Left renal pelvis (tissue), 4 donors: ENCODE results near the gene HERC4. TPM values are rescaled to one million over a fixed set of nuclear protein-coding genes. Genes with fewer than 3 reads are reported as not detected.
"Not testable (repeated sequence)": the region's sequence is repeated elsewhere in the genome, so short reads cannot be mapped to it uniquely, and the experiment has no call there.

Experiments
- DNase-seq, 4 donors: peaks; one replicate each; pipeline ENCODE4 v3.0.0-alpha.2; 2013; ENCODE audit warnings: low read depth in 4 of 4, low spot score in 3 of 4
- polyA plus RNA-seq, 4 donors: library from polyadenylated mRNA; unstranded; fragments of 120-200 nt; gene quantifications; one replicate each; pipeline ENCODE4 v1.2.1, GENCODE V29; 2013; ENCODE audit not compliant: insufficient read length in 4 of 4

Gene HERC4
- polyA plus RNA-seq, 4 donors: 37.6 to 56.7 (median 50.8) TPM

- DNase-seq: no peak
Measured at GRCh38 chr10:67971311-67971710, 103.8 kb downstream of the HERC4 start.

DNA sequence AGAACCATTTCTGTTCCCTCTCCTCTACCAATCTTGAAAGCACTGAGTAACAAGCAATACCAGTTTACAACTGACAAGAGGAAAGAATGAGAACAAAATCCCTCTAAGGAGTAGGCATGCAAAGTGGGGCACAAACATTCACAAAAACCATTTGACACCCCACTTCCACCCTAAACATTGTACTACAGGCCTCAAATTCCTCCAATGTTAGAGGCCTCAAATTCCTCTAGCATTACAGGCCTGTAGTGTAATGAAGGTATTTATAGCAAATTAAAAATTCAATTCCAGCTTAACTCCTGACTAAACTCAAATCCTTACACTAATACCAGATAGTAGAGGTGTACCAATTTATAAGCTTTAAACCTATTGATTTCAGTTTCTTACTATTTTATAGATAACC lies 105.2 kb downstream of the HERC4 start:
- no peak for DNase-seq

GRCh38 chr10:67966035-67966434 lies 109.0 kb downstream of the HERC4 start:
- DNase-seq: not testable (repeated sequence)

- DNase-seq: no peak
Measured at GRCh38 chr10:67965456-67965855, 109.6 kb downstream of the HERC4 start.

- DNase-seq: no peak
Measured at GRCh38 chr10:67959839-67960476, 115.1 kb downstream of the HERC4 start.

DNA sequence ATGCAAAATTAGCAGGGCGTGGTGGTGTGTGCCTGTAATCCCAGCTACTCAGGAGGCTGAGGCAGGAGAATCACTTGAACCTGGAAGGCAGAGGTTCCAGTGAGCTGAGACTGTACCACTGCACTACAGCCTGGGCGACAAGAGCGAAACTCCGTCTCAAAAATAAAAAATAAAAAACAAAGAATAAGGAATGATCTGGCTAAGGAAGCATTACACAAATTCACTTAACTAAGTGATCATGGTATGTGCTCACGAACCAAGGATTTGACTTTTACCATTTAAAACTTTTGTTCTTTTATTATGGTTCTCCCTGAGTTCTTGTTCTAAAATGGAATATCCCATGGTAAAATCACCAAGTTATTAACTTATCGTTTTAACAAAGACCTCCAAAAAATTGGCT lies 119.5 kb downstream of the HERC4 start:
- no peak for DNase-seq

GRCh38 chr10:67943917-67944316 lies 131.2 kb downstream of the HERC4 start:
- DNase-seq: no peak

GRCh38 chr10:67936416-67936815 lies 138.7 kb downstream of the HERC4 start:
- DNase-seq: no peak

DNA sequence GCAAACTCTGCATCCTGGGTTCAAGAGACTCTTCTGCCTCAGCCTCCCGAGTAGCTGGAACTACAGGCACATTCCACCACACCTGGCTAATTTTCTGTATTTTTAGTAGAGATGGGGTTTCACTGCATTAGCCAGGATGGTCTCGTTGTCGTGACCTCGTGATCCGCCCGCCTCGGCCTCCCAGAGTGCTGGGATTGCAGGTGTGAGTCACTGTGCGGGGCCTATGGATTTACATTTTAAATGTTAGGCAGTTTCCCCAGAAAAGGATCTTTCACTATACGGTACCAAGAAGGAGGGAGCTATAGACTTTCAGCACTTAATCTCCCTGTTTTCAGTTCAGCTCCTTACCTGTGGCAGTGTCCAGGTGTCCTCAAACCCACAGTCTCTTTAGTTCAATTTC lies 139.9 kb downstream of the HERC4 start:
- DNase-seq: no peak

DNA sequence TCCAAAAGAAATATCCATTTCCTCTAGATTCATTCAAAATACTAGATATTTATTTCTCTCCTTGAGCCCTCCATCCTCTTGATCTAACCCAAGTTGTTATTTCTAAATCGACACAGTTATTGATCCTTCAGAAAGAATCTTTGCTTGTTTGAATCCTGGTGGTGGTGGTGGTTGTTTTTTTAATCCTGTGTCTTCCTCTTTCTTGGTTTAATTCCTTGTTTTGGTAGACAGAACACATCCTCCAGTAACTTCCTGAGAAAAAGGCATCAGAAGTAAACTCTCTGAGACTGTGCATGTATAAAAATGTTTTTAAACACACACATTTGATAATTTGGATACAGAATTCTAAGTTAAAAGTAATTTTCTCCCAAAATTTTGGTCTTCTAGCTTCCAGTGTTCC lies 140.7 kb downstream of the HERC4 start:
- DNase-seq: no peak

DNA sequence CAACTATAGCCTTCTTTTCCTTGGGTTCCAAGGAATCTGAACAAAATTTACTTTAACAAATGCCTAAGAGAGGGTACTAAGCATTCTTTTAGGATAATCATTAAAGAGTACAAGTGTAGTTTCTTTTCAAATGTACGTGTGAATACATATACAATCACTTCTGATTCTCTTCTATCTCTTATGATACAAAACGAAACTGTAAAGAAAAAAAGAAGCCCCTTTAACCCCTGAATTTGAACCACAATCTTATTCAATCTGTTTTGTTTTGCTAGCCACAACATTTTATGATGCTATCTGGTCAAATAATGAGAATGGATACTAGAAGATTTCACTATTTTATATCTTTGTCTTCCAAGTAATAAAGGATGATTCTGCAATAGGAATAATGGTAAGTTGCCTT lies 141.9 kb downstream of the HERC4 start:
- no peak for DNase-seq

DNA sequence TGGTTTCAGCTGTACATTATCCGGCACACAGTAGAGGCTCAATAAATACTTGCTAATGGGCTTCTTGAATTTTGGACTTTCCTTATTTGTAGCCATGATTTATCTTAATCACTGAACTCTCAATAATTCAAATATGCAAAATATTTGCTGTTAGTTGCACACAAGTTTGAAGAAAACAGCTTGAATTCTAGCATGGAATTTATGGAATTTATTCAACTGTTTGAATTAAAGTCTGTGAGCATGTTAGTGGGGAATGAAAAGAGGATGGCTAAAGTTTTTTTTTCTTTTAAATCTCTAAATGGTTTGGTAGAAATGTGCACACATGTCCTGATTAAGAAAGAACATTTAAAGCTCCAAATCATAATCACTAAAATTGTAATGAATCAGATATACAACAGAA lies 148.1 kb downstream of the HERC4 start:
- DNase-seq: no peak

GRCh38 chr10:67925449-67926005 lies 149.6 kb downstream of the HERC4 start:
- DNase-seq: no peak

GRCh38 chr10:67924136-67924535 lies 150.9 kb downstream of the HERC4 start:
- no peak for DNase-seq

GRCh38 chr10:67923551-67923950 lies 151.5 kb downstream of the HERC4 start:
- no peak for DNase-seq

- DNase-seq: no peak
Measured at GRCh38 chr10:67921065-67921464, 154.0 kb downstream of the HERC4 start.

- no peak for DNase-seq
Measured at GRCh38 chr10:67917679-67918078, 157.4 kb downstream of the HERC4 start.

- no peak for DNase-seq
Measured at GRCh38 chr10:67917169-67917568, 157.9 kb downstream of the HERC4 start.

DNA sequence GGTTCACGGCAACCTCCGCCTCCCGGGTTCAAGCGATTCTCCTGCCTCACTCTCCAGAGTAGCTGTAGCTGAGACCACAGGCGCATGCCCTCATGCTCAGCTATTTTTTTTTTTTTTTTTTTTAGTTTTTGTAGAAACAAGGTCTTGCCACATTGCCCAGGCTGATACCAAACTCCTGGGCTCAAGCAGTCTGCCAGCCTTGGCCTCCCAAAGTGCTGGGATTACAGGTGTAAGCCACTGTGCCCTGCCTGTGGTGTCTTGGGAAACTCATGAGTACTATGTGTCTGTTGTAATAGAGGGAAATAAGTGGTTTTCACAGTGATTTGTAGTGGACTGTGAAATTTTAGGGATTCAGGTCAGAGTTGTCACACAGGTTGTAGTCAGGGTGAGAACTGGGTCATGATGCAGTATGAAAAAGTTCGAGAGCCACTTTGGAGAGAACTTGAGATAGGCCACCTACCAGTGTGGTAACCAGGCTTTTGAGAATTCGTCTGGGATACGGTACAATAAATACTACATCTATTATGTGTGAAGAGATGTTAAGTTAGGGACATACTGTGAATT lies 160.2 kb downstream of the HERC4 start:
- DNase-seq: no peak

DNA sequence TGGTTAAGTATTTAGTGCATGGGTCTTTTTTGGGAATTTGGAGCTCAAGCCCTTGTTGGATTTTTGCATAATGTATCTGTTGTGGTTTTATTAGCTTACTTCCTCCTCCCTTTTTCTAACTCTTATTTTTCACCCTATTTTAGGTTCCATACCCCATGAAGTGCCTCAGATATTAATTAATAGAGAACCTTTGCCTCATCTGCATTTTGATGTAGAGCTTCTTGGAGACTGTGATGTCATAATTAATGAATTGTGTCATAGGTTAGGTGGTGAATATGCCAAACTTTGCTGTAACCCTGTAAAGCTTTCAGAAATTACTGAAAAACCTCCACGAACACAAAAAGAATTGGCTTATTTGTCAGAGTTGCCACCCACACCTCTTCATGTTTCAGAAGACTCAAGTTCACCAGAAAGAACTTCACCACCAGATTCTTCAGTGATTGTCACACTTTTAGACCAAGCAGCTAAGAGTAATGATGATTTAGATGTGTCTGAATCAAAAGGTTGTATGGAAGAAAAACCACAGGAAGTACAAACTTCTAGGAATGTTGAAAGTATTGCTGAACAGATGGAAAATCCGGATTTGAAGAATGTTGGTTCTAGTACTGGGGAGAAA lies 162.6 kb downstream of the HERC4 start:
- DNase-seq: no peak

DNA sequence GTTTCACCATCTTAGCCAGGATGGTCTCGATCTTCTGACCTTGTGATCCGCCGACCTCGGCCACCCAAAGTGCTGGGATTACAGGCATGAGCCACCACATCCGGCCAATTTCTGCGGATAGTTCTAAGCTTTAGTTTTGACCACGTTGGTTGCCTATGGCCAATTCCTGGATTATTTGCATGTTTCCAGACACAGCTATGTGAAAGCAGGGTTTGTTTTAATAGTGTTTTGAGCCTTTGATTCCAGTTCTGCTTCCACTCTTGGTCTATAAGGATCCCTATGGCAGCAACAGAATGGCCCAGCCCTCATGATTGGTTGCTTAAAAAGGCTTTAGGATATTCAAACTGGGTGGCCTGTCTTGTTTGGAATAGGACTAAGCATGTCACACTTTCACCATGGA lies 171.5 kb downstream of the HERC4 start:
- no peak for DNase-seq

DNA sequence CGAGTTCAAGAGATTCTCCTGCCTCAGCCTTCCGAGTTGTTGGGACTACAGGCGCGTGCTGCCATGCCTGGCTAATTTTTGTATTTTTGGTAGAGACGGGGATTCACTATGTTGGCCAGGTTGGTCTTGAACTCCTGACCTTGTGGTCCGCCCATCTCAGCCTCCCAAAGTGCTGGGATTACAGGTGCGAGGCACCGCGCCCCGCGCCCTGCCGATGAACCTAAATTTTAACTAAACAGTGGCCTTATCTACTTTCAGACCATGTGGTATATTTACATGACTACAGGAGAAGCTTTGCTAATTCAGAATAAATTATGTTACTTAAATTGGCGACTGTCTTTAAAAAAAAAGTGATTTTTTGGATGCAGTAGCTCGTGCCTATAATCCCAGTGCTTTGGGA lies 181.4 kb downstream of the HERC4 start:
- DNase-seq: no peak
